GM12878 (cell line): ENCODE measurements around the gene DAAM2. TPM values are rescaled to one million over a fixed set of nuclear protein-coding genes. Genes with fewer than 3 reads are reported as not detected.

Experiments
- ATAC-seq: fragments of 200-7000 bp; cut with Tn5 transposase; 3 replicates; pipeline ENCODE4 v1.9.1; 2020; ENCODE audit warnings: mild to moderate bottlenecking, moderate library complexity
- BruUV-seq: library from RNA; stranded (reverse); fragments of 400-500 nt; replicated peaks from 2 replicates; lab custom pipeline; 2021; lab: Mats Ljungman, UMichigan
- CTCF ChIA-PET: fragments of 300-600 bp; sonication (Branson Sonifier 250); formaldehyde crosslinking; extraction: SDS; loops from one replicate; lab custom pipeline; 2021; ENCODE audit warnings: inconsistent platforms; lab: Yijun Ruan, JAX
- POLR2A ChIA-PET: fragments of 350-600 bp; formaldehyde crosslinking; extraction: SDS; loops from one replicate; lab custom pipeline; 2021; ENCODE audit warnings: inconsistent platforms; lab: Charles Lee
- RAD21 ChIA-PET: fragments of 300-600 bp; sonication (Branson Sonifier 250); formaldehyde crosslinking; loops from one replicate; lab custom pipeline; 2023; ENCODE audit warnings: antibody characterized with exemption; ENCODE audit not compliant: unreplicated experiment; lab: Charles Lee
- SMC1A ChIA-PET: fragments of 300-600 bp; sonication (Branson Sonifier 250); formaldehyde crosslinking; loops from one replicate; lab custom pipeline; 2023; ENCODE audit not compliant: unreplicated experiment, uncharacterized antibody; lab: Charles Lee
- DNase-seq: peaks from one replicate; pipeline ENCODE4 v3.0.0-alpha.2; 2011; ENCODE audit warnings: low read depth, low spot score
- FAIRE-seq: peaks from 3 replicates; lab custom pipeline; 2011; peaks lifted over from hg19 to GRCh38; lab: Jason Lieb, UNC
- H2AFZ ChIP-seq: 2 replicates; pipeline ENCODE4 v1.6.0; 2011; ENCODE audit warnings: low read depth, low read length, control low read depth; ENCODE audit not compliant: control insufficient read depth
- H3K27ac ChIP-seq: 2 replicates; pipeline ENCODE4 v1.5.1; 2011; ENCODE audit warnings: control low read depth; ENCODE audit not compliant: control insufficient read depth, insufficient read depth
- H3K27me3 ChIP-seq, 2 experiments: replicated peaks in 1 of 2; 2 replicates each; pipeline versions ENCODE4 v1.6.0 to v1.6.1; 2011; ENCODE audit warnings: low read length in 1 of 2; ENCODE audit not compliant: control insufficient read depth in 2 of 2, insufficient read depth in 2 of 2
- H3K36me3 ChIP-seq, 2 experiments: 2 replicates each; pipeline ENCODE4 v1.5.1; 2011; ENCODE audit warnings: low read length in 1 of 2; ENCODE audit not compliant: control insufficient read depth in 2 of 2, insufficient read depth in 2 of 2
- H3K4me1 ChIP-seq: 2 replicates; pipeline ENCODE4 v1.6.1; 2011; ENCODE audit warnings: mild to moderate bottlenecking, low read length, moderate library complexity, mixed read lengths; ENCODE audit not compliant: control insufficient read depth, insufficient read depth
- H3K4me2 ChIP-seq: 2 replicates; pipeline ENCODE4 v1.6.0; 2011; ENCODE audit warnings: control low read depth; ENCODE audit not compliant: control insufficient read depth, insufficient read depth
- H3K4me3 ChIP-seq: fragments of 200-600 bp; sonication (generic); 2 replicates; pipeline ENCODE4 v1.5.1; 2016
- H3K79me2 ChIP-seq: 2 replicates; pipeline ENCODE4 v1.6.0; 2011; ENCODE audit warnings: low read length; ENCODE audit not compliant: control insufficient read depth, insufficient read depth
- H3K9ac ChIP-seq: 2 replicates; pipeline ENCODE4 v1.8.0; 2011; ENCODE audit warnings: low read length, control low read depth, mixed read lengths; ENCODE audit not compliant: control insufficient read depth, insufficient read depth
- H3K9me3 ChIP-seq: replicated peaks from 3 replicates; pipeline ENCODE4 v1.5.1; 2011; ENCODE audit warnings: mild to moderate bottlenecking, low read length; ENCODE audit not compliant: control insufficient read depth, insufficient read depth
- H4K20me1 ChIP-seq: 2 replicates; pipeline ENCODE4 v1.6.0; 2011; ENCODE audit not compliant: control insufficient read depth, insufficient read depth
- CBX5 ChIP-seq: sonication (generic); IDR thresholded peaks from 2 replicates; pipeline ENCODE4 v1.6.1; 2016; ENCODE audit warnings: low read depth, moderate library complexity, mild to moderate bottlenecking, inconsistent platforms
- EZH2 ChIP-seq: IDR thresholded peaks from 2 replicates; pipeline ENCODE4 v1.6.1; 2012; ENCODE audit warnings: low read depth, mild to moderate bottlenecking, control low read depth, inconsistent platforms, low read length, borderline replicate concordance; ENCODE audit not compliant: control insufficient read depth
- KLF5 ChIP-seq: fragments of 450-650 bp; IDR thresholded peaks from 2 replicates; pipeline ENCODE4 v1.6.1; 2014; ENCODE audit warnings: mild to moderate bottlenecking; ENCODE audit not compliant: partially characterized antibody
- PAX5 ChIP-seq: IDR thresholded peaks from 2 replicates; pipeline ENCODE4 v1.6.1; 2011; ENCODE audit warnings: low read depth, low read length, borderline replicate concordance
- PML ChIP-seq: IDR thresholded peaks from 2 replicates; pipeline ENCODE4 v1.6.1; 2012; ENCODE audit warnings: low read length, inconsistent platforms
- RAD51 ChIP-seq: fragments of 450-650 bp; IDR thresholded peaks from 2 replicates; pipeline ENCODE4 v1.6.1; 2016; ENCODE audit warnings: moderate library complexity, mild to moderate bottlenecking, inconsistent platforms
- RB1 ChIP-seq: fragments of 450-650 bp; formaldehyde crosslinking; IDR thresholded peaks from 2 replicates; pipeline ENCODE4 v1.6.1; 2017; ENCODE audit warnings: mild to moderate bottlenecking, borderline replicate concordance
- SPI1 ChIP-seq: IDR thresholded peaks from 2 replicates; pipeline ENCODE4 v1.6.1; 2011; ENCODE audit warnings: low read depth, mild to moderate bottlenecking, low read length, moderate library complexity, borderline replicate concordance; ENCODE audit not compliant: insufficient read depth
- SREBF1 ChIP-seq: IDR thresholded peaks from 2 replicates; pipeline ENCODE4 v1.6.1; 2012; ENCODE audit warnings: mild to moderate bottlenecking, low read length
- SRF ChIP-seq, 2 experiments: IDR thresholded peaks; 2 replicates each; pipeline ENCODE4 v1.6.1; 2011; ENCODE audit warnings: low read depth in 2 of 2, low read length in 2 of 2, mild to moderate bottlenecking in 1 of 2, moderate library complexity in 1 of 2
- TCF3 ChIP-seq: IDR thresholded peaks from 2 replicates; pipeline ENCODE4 v1.6.1; 2012; ENCODE audit warnings: low read depth, mild to moderate bottlenecking, low read length, borderline replicate concordance; ENCODE audit not compliant: insufficient read depth
- ZNF384 ChIP-seq: IDR thresholded peaks from 2 replicates; pipeline ENCODE4 v1.6.1; 2012; ENCODE audit warnings: low read depth, mild to moderate bottlenecking, low read length, improper control_type of control experiment, borderline replicate concordance
- WGBS: methylation state at CpG from one replicate; pipeline ENCODE4 v1.1.6; 2016; ENCODE audit warnings: low lambda C conversion rate; ENCODE audit not compliant: insufficient replicate concordance, insufficient coverage; ENCODE audit errors: missing lambda C conversion rate; 5-methylcytosine and 5-hydroxymethylcytosine counted together
- in situ Hi-C: fragments of 300-500 bp; cut with MboI; formaldehyde crosslinking; loops from 9 replicates; pipeline ENCODE4 v1.14.3; 2018; ENCODE audit warnings: mixed read lengths
- intact Hi-C: fragments of 100-400 bp; cut with micrococcal nuclease; formaldehyde crosslinking; loops from one replicate; pipeline ENCODE4 v1.14.2; 2022; ENCODE audit not compliant: unreplicated experiment
- polyA plus RNA-seq, 11 experiments: library from polyadenylated mRNA; depleted of rRNA in 4 of 11; unstranded in 6 of 11; stranded (reverse) in 5 of 11; fragments of >200 nt; fragmentation: Nextera tagmentation in 4 of 11; fragmentation: Illumina TruSeq in 1 of 11; extraction: Ambion mirVana in 4 of 11; extraction: Trizol in 1 of 11; gene quantifications; 1 replicate in 1 of 11; 2 replicates in 10 of 11; pipeline versions ENCODE4 v1.2.1 to v1.2.3, GENCODE V29; 2011 to 2016; ENCODE audit warnings: inconsistent platforms in 2 of 11, missing spikeins in 2 of 11, low read depth in 1 of 11
- total RNA-seq, 4 experiments: library from RNA; depleted of rRNA in 3 of 4; stranded (reverse); fragments of >200 nt in 3 of 4; fragmentation: Illumina TruSeq in 1 of 4; extraction: Trizol in 1 of 4; gene quantifications; 2 replicates each; pipeline versions ENCODE4 v1.2.1 to v1.2.3, GENCODE V29; 2013 to 2021
- TF ChIP-seq, protein P1 (sequence below): fragments of 450-650 bp; IDR thresholded peaks from 2 replicates; pipeline ENCODE4 v1.6.1; 2017; ENCODE audit warnings: mild to moderate bottlenecking, low read depth, inconsistent platforms; ENCODE audit not compliant: poor library complexity, severe bottlenecking
- TF ChIP-seq, protein P2 (sequence below): IDR thresholded peaks from 2 replicates; pipeline ENCODE4 v1.6.1; 2012; ENCODE audit warnings: mild to moderate bottlenecking, low read depth, low read length

DAAM2 gene
- total and polyA plus RNA-seq, 10 of the 15 experiments (the other 5 are each of a cell fraction or from before 2014, with no cell fraction given) = 0.05 to 0.22 TPM; not detected in 8

DNA sequence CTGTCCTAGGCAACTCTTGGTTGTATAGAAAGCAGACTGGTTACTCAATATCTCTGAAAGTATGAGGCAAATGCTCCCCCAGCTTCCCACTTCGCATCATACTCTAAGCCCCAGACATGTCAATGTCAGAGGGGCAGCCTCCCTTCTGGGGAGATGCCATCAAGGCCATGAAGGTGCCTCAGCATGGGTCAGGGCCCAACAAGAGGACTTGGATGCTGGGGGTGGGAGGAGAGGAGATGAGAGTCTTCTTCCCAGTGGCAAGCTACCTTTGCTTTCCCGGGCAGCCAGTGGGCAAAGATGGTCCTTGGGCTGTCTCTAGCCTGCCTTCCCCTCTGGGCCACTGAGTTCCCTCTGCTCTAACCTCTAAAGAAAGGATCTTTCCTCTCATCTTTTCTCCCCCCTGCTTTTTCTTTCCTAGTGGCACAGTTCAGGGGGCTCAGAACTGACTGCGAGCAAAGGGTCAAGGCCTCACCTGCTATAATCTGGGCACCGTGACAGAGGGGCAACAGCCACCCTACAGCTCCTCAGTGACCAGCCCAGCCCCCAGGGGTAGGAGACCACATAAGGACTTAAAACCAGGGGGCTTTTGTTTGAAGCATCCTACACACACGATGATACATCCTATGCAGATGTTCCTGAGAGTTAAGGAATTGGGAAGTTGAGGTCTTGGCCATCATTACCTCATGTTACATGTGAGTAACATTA, 115.8 kb downstream of the DAAM2 start (continued):
- TF ChIP-seq SPI1 (no peak), RB1 (no peak)

DNA sequence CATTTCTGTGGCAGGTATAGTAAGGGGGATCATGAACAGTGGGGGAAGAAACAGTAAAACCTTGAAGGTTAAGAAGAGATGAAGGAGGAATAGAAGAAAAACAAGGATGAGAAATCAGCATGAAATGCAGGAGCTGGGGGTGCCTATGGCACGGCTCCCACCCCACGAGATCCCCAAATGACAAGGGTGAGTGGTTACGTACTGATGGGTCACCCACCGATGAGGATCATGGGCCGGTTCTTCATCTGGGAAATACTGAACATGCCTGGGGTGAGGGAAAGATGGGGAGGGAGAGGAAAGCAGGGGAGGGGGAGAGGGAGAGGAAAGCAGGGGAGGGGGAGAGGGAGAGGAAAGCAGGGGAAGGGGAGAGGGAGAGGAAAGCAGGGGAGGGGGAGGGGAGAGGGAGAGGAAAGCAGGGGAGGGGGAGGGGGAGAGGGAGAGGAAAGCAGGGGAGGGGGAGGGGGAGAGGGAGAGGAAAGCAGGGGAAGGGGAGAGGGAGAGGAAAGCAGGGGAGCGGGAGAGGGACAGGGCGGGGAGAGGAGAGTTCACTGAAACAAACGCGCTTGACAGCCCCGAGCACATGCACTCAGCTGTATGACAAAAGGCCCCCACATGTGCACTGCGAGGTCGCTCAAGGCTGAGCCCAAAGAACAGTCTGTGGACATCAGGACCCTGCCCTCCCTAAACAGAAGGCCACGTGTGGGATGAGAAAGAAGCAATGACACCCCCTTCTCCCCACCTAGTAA, 116.8 kb downstream of the DAAM2 start:
- ChIA-PET RAD21 (no interaction called here), SMC1A (interaction anchor here (1.4 kb wide), 1 partner anchor 13 kb away, joined by 4 read pairs; no protein-coding TSS in a partner anchor), CTCF (interaction anchor here (1.3 kb wide), 1 partner anchor 10 kb away, joined by 4 read pairs; no protein-coding TSS in a partner anchor), POLR2A (no interaction called here)
- no peak overlapping the region for H3K4me2 ChIP-seq
- H3K79me2 ChIP-seq = no peaks in the 10 kb centered on the region
- WGBS = 58% methylated on average over 7 of the region's 13 CpGs
- in situ Hi-C loops (no loop called here), intact Hi-C loops (no loop called here)
- H3K4me3 ChIP-seq = no peak overlapping the region
- BruUV-seq = no TSS peak
- FAIRE-seq (no peak), ATAC-seq (no peak), DNase-seq (no peak)
- no peak overlapping the region for H3K9ac ChIP-seq
- H2AFZ ChIP-seq = no peak overlapping the region
- H4K20me1 ChIP-seq = no peaks in the 10 kb centered on the region
- no peaks in the 10 kb centered on the region for H3K27me3 ChIP-seq
- no peaks in the 10 kb centered on the region for H3K9me3 ChIP-seq
- no peak overlapping the region for H3K27ac ChIP-seq
- no peaks in the 10 kb centered on the region for H3K36me3 ChIP-seq
- H3K4me1 ChIP-seq = no peaks in the 10 kb centered on the region
- TF ChIP-seq PAX5 = no peak
- TF ChIP-seq, protein P1, sequence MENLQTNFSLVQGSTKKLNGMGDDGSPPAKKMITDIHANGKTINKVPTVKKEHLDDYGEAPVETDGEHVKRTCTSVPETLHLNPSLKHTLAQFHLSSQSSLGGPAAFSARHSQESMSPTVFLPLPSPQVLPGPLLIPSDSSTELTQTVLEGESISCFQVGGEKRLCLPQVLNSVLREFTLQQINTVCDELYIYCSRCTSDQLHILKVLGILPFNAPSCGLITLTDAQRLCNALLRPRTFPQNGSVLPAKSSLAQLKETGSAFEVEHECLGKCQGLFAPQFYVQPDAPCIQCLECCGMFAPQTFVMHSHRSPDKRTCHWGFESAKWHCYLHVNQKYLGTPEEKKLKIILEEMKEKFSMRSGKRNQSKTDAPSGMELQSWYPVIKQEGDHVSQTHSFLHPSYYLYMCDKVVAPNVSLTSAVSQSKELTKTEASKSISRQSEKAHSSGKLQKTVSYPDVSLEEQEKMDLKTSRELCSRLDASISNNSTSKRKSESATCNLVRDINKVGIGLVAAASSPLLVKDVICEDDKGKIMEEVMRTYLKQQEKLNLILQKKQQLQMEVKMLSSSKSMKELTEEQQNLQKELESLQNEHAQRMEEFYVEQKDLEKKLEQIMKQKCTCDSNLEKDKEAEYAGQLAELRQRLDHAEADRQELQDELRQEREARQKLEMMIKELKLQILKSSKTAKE = no peak
- TF ChIP-seq KLF5 = no peak
- no peak for TF ChIP-seq RAD51
- TF ChIP-seq TCF3 = no peak
- no peak for TF ChIP-seq CBX5
- TF ChIP-seq ZNF384 = no peak
- TF ChIP-seq, protein P2, sequence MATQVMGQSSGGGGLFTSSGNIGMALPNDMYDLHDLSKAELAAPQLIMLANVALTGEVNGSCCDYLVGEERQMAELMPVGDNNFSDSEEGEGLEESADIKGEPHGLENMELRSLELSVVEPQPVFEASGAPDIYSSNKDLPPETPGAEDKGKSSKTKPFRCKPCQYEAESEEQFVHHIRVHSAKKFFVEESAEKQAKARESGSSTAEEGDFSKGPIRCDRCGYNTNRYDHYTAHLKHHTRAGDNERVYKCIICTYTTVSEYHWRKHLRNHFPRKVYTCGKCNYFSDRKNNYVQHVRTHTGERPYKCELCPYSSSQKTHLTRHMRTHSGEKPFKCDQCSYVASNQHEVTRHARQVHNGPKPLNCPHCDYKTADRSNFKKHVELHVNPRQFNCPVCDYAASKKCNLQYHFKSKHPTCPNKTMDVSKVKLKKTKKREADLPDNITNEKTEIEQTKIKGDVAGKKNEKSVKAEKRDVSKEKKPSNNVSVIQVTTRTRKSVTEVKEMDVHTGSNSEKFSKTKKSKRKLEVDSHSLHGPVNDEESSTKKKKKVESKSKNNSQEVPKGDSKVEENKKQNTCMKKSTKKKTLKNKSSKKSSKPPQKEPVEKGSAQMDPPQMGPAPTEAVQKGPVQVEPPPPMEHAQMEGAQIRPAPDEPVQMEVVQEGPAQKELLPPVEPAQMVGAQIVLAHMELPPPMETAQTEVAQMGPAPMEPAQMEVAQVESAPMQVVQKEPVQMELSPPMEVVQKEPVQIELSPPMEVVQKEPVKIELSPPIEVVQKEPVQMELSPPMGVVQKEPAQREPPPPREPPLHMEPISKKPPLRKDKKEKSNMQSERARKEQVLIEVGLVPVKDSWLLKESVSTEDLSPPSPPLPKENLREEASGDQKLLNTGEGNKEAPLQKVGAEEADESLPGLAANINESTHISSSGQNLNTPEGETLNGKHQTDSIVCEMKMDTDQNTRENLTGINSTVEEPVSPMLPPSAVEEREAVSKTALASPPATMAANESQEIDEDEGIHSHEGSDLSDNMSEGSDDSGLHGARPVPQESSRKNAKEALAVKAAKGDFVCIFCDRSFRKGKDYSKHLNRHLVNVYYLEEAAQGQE = no peak
- no peak for TF ChIP-seq EZH2
- TF ChIP-seq SRF (IDR thresholded peaks at IDR 0.05; ENCODE audit: low read depth in 2 of 2, low read length in 2 of 2) = no peak
- TF ChIP-seq SREBF1 = no peak
- TF ChIP-seq PML = no peak
